Frontal cortex (tissue), 4 donors: Measurements from ENCODE around the gene CTSK. TPM values are rescaled to one million over a fixed set of nuclear protein-coding genes. Genes with fewer than 3 reads are reported as not detected.
"Not testable (repeated sequence)": the region's sequence is repeated elsewhere in the genome, so short reads cannot be mapped to it uniquely, and the experiment has no call there.

Experiments used
- DNase-seq, 2 donors: peaks; one replicate each; pipeline ENCODE4 v3.0.0; 2012; ENCODE audit warnings: low spot score in 2 of 2
- FAIRE-seq: peaks from 2 replicates; lab custom pipeline; 2012; peaks lifted over from hg19 to GRCh38; lab: Jason Lieb, UNC
- total RNA-seq: library from RNA; depleted of rRNA; stranded (reverse); fragments of >200 nt; gene quantifications from one replicate; pipeline ENCODE4 v1.2.3, GENCODE V29; 2014
- donor health status: control.
- donor health status: control.
- donor health status: control.

The CTSK gene
- 6.9 TPM for total RNA-seq

GRCh38 chr1:150808121-150808520, at the start of gene CTSK:
Gene CTSK, minus strand, starts transcription at chr1:150808260. Its CDS starts 1,455 bp downstream, at chr1:150806805.
- FAIRE-seq (no peak), DNase-seq (no peak)

GRCh38 chr1:150852734-150853133, 44.7 kb upstream of the CTSK start:
- DNase-seq, result not testable (repeated sequence)

GRCh38 chr1:150850801-150851362, 42.8 kb upstream of the CTSK start:
- FAIRE-seq, DNase-seq: not testable (repeated sequence)

More at GRCh38 chr1:150852734-150853133, 44.7 kb upstream of the CTSK start:
- not testable (repeated sequence) for FAIRE-seq

GRCh38 chr1:150846473-150847146, 38.5 kb upstream of the CTSK start:
- FAIRE-seq, result no peak
- no peak for DNase-seq

DNA sequence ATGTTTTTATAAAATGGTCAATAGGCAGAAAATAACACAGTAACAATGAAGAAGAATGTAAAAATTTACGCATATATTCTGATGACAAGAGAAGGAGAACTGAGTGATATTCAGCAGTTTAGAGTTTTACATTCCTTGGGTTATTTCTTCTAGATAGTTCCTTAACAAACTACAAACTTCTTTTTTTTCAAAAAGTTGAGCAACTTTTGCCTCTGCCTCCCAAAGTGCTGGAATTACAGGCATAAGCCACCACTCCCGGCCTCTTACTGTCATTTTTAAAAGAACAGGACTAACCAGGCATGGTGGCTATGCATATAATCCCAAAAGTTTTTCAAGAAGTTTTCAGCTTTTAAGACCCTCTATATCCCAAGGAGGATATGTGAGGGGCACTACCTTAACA, 35.4 kb upstream of the CTSK start:
- DNase-seq, result no peak
- no peak for FAIRE-seq

GRCh38 chr1:150842964-150843363, 34.9 kb upstream of the CTSK start:
- FAIRE-seq (no peak), DNase-seq (no peak)

- FAIRE-seq (no peak), DNase-seq (no peak)
Measured at GRCh38 chr1:150842343-150842742, 34.3 kb upstream of the CTSK start.

DNA sequence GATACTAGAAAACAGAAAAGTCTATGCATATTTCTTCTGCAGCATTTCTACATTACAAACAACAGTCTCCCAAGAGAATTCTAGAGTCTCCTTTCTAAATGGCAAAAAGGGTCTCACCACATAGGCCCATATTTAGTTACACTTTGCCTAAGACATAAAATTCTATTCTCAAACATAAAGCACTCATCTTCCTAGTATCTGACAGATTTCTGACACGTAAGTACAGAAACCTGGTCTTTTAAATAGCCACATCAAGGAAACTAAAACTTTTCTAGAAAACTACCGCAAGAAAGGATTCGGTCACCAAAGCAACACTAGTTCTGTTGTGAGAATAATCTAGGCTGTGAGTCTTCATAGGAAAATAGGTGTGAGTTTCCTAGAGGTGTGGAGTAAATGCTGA, 33.6 kb upstream of the CTSK start:
- FAIRE-seq, result no peak
- no peak for DNase-seq

GRCh38 chr1:150840850-150841249, 32.8 kb upstream of the CTSK start:
- not testable (repeated sequence) for DNase-seq, FAIRE-seq

- no peak for FAIRE-seq
- no peak for DNase-seq
Measured at GRCh38 chr1:150836129-150836773, 28.2 kb upstream of the CTSK start.

DNA sequence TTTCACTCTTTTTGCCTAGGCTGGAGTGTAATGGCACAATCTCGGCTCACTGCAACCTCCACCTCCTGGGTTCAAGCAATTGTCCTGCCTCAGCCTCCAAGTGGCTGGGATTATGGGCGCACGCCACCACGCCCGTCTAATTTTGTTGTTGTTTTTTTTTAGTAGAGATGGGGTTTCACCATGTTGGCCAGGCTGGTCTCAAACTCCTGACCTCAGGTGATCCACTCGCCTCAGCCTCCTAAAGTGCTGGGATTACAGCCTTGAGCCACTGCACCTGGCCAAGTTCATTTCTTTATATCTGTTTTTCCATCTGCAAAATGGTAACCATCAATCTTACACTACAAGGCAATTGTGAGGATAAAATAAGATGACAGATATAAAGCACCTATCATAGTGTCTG, 25.9 kb upstream of the CTSK start:
- not testable (repeated sequence) for DNase-seq, FAIRE-seq

DNA sequence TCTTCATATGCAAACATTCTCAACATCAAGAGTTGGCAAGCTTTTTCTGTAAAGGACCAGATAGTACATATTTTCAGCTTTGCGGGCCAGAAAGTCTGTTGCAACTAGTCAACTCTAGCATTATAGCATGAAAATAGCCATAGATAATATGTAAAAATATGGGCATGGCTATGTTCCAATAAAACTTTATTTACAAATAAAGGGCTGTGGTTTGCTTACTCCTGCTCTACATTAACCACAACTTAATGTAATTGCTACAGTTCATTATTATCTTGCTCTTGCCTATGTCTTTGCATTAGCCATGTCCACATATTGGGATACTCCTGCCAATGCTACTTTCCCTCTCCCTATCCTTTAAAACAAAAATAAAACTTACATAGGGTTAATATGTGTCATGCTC, 24.5 kb upstream of the CTSK start:
- no peak for FAIRE-seq
- no peak for DNase-seq

DNA sequence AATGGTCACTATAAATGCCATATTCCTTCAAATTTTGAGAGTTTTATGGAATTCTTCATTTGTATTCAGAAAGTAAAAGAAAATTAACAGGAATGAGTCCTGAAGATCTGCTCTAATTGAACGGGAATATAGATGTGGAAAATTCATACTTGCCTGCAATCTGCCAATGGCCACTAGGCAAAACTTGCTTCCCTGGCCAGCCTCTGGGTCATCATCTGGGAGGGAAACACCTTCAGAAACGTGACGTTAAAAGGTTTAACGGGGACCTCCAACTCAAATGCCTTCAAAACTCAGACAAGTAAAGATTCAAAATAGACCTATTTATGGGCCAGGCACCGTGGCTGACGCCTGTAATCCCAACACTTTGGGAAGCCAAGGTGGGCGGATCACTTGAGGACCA, 21.7 kb upstream of the CTSK start:
- FAIRE-seq (no peak), DNase-seq (no peak)

GRCh38 chr1:150826299-150826698, 18.2 kb upstream of the CTSK start:
- no peak for DNase-seq
- no peak for FAIRE-seq

- FAIRE-seq (no peak), DNase-seq (no peak)
Measured at GRCh38 chr1:150820730-150821512, 12.9 kb upstream of the CTSK start.

GRCh38 chr1:150815871-150816270, 7.8 kb upstream of the CTSK start:
- FAIRE-seq (no peak), DNase-seq (no peak)

GRCh38 chr1:150813028-150813707, 5.1 kb upstream of the CTSK start:
- DNase-seq (no peak), FAIRE-seq (no peak)

GRCh38 chr1:150810958-150811659, 3.0 kb upstream of the CTSK start:
- DNase-seq (no peak), FAIRE-seq (no peak)

- DNase-seq (no peak), FAIRE-seq (no peak)
Measured at GRCh38 chr1:150809651-150810050, 1.6 kb upstream of the CTSK start.
